Testis (tissue), 3 donors: Measurements from ENCODE around the gene PLS1. TPM values are rescaled to one million over a fixed set of nuclear protein-coding genes. Genes with fewer than 3 reads are reported as not detected.
"Not testable (repeated sequence)": the region's sequence is repeated elsewhere in the genome, so short reads cannot be mapped to it uniquely, and the experiment has no call there.

Source experiments
- DNase-seq: peaks from one replicate; pipeline ENCODE4 v3.0.0-alpha.2; 2019
- H3K27ac ChIP-seq, 2 donors: fragments of 200-600 bp; sonication (generic); one replicate each; pipeline ENCODE4 v1.5.1; 2019
- H3K27me3 ChIP-seq: fragments of 200-600 bp; sonication (generic); one replicate; pipeline ENCODE4 v1.5.1; 2019
- H3K36me3 ChIP-seq: fragments of 200-600 bp; sonication (generic); one replicate; pipeline ENCODE4 v1.5.1; 2017; ENCODE audit warnings: low read depth; ENCODE audit errors: missing control alignments
- H3K4me1 ChIP-seq: fragments of 200-600 bp; sonication (generic); one replicate; pipeline ENCODE4 v1.5.1; 2019
- H3K4me3 ChIP-seq, 2 donors: fragments of 200-600 bp; sonication (generic); one replicate each; pipeline ENCODE4 v1.5.1; 2017 to 2019
- H3K9me3 ChIP-seq: fragments of 200-600 bp; sonication (generic); one replicate; pipeline ENCODE4 v1.5.1; 2017
- CTCF ChIP-seq, 3 experiments: fragments of 450-650 bp in 2 of 3; fragments of 200-600 bp in 1 of 3; sonication (generic) in 1 of 3; IDR thresholded peaks; one replicate each; pipeline ENCODE4 v1.5.1; 2016 to 2019; ENCODE audit warnings: antibody characterized with exemption in 3 of 3, mild to moderate bottlenecking in 2 of 3, moderate library complexity in 1 of 3
- POLR2A ChIP-seq: fragments of 450-650 bp; IDR thresholded peaks from one replicate; pipeline ENCODE4 v1.6.1; 2017; ENCODE audit warnings: antibody characterized with exemption, mild to moderate bottlenecking, moderate library complexity
- WGBS, 2 donors: methylation state at CpG; one replicate each; pipeline ENCODE4 v1.1.5; 2018; 5-methylcytosine and 5-hydroxymethylcytosine counted together
- intact Hi-C: fragments of 100-400 bp; cut with DNase I; formaldehyde crosslinking; loops from one replicate; pipeline ENCODE4 v1.15.1; 2023; ENCODE audit warnings: low total_unique reads
- polyA plus RNA-seq: library from polyadenylated mRNA; stranded (reverse); fragments of 350-450 nt; fragmentation: Illumina TruSeq; extraction: RNeasy Lipid Tissue Mini Kit (QIAGEN cat#74804); gene quantifications from one replicate; pipeline ENCODE4 v1.2.3, GENCODE V29; 2014; ENCODE audit warnings: low read depth, low replicate concordance; ENCODE audit not compliant: insufficient read depth
- total RNA-seq, 2 donors: library from RNA; depleted of rRNA; stranded (reverse); fragments of >200 nt; gene quantifications; one replicate each; pipeline ENCODE4 v1.2.3, GENCODE V29; 2016

PLS1 gene
- total and polyA plus RNA-seq, 3 donors from 2014 or later = 5.1 to 10.8 (median 10.6) TPM

- Histone ChIP-seq H3K4me1 (peaks cover 4% of the 10 kb centered on the region), H3K9me3 (no peaks in the 10 kb centered on the region), H3K36me3 (no peaks in the 10 kb centered on the region), H3K27ac (no peak overlapping the region), H3K4me3 (no peak overlapping the region), H3K27me3 (no peaks in the 10 kb centered on the region)
- intact Hi-C loops = no loop called here
- TF ChIP-seq POLR2A (no peak), CTCF (IDR thresholded peaks at IDR 0.05) (no peak)
- DNase-seq = no peak
Measured at GRCh38 chr3:142576792-142577191, 19.4 kb upstream of the PLS1 start.

DNA sequence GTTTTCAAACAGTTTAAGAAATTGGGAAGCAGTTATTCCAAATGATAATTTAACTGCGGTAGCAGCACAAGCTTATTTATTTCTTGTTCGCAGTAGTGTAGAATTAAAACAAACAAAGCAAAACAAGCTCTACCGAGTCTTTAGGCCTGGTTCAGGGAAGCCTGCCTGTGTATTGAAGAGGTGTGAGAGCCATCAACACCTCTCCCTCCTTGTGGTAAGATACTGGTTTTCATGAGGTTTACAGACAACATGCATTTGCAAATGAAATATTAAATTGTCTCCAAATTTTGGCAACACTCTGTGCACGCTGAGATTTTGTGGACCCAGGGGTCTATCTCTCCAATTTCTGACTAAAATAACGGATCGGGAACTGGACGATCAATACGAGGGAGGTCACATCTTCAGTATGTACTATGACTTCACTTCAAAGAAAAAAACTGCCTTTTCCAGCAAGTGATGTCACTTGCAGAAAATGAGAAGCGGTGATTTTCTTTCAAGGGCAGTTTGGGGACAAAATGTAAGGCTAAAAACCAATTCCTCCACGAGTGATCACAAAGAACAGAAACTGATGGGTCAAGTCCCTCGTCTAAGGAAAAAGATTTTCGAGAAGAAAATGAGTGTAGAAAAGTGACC, 18.4 kb upstream of the PLS1 start:
- Histone ChIP-seq H3K4me1 (peaks cover 4% of the 10 kb centered on the region), H3K27me3 (no peaks in the 10 kb centered on the region), H3K27ac (peak overlapping the region; percentile 61 to 95), H3K9me3 (no peaks in the 10 kb centered on the region), H3K4me3 (peak overlapping the region; percentile 78 to 88), H3K36me3 (no peaks in the 10 kb centered on the region)
- no peak for TF ChIP-seq CTCF (IDR thresholded peaks at IDR 0.05)
- no peak for TF ChIP-seq POLR2A
- WGBS, 2 donors = 2 to 7% methylated on average over 12 of the region's 12 CpGs
- intact Hi-C loops = no loop called here
- no peak for DNase-seq

GRCh38 chr3:142578329-142579223, 17.6 kb upstream of the PLS1 start, which contains the start of gene ATR:
TSS of gene ATR (minus strand) at chr3:142578733. CDS start at chr3:142578704, 29 bp downstream.
- H3K27ac ChIP-seq = peak within 1 kb of the TSS; percentile 61 to 95
- peak; percentile 97 for DNase-seq
- peak within 1 kb of the TSS; percentile 78 to 88 for H3K4me3 ChIP-seq
- no peaks in the 10 kb centered on the region for H3K27me3 ChIP-seq
- intact Hi-C loops = no loop called here
- peaks cover 4% of the 10 kb centered on the region for H3K4me1 ChIP-seq
- no peaks in the 10 kb centered on the region for H3K36me3 ChIP-seq
- peak in 2 of 3 experiments; percentile 22 to 36 for TF ChIP-seq CTCF (IDR thresholded peaks at IDR 0.05)
- TF ChIP-seq POLR2A = no peak
- 0% methylated on average over 19 to 54 of the region's 65 CpGs for WGBS, 2 donors
- no peaks in the 10 kb centered on the region for H3K9me3 ChIP-seq

- TF ChIP-seq CTCF (IDR thresholded peaks at IDR 0.05) (no peak), POLR2A (no peak)
- Histone ChIP-seq H3K9me3 (no peaks in the 10 kb centered on the region), H3K36me3 (no peaks in the 10 kb centered on the region), H3K27me3 (no peaks in the 10 kb centered on the region), H3K4me3 (no peak overlapping the region), H3K27ac (no peak overlapping the region), H3K4me1 (peaks cover 4% of the 10 kb centered on the region)
- no peak for DNase-seq
- WGBS, 2 donors = 85 to 100% methylated on average over 1 of the region's 1 CpG
- intact Hi-C loops = no loop called here
Measured at GRCh38 chr3:142580061-142580423, 16.2 kb upstream of the PLS1 start.

GRCh38 chr3:142581070-142581469, 15.1 kb upstream of the PLS1 start:
- intact Hi-C loops, H3K4me3 ChIP-seq, H3K4me1 ChIP-seq, H3K27me3 ChIP-seq, H3K36me3 ChIP-seq, DNase-seq, H3K27ac ChIP-seq, H3K9me3 ChIP-seq: not testable (repeated sequence)
- 81 to 88% methylated on average over 11 of the region's 11 CpGs for WGBS, 2 donors
